ENCODE results near the gene MZT2A.
"Not testable (repeated sequence)": the region's sequence is repeated elsewhere in the genome, so short reads cannot be mapped to it uniquely, and the experiment has no call there.

DNA sequence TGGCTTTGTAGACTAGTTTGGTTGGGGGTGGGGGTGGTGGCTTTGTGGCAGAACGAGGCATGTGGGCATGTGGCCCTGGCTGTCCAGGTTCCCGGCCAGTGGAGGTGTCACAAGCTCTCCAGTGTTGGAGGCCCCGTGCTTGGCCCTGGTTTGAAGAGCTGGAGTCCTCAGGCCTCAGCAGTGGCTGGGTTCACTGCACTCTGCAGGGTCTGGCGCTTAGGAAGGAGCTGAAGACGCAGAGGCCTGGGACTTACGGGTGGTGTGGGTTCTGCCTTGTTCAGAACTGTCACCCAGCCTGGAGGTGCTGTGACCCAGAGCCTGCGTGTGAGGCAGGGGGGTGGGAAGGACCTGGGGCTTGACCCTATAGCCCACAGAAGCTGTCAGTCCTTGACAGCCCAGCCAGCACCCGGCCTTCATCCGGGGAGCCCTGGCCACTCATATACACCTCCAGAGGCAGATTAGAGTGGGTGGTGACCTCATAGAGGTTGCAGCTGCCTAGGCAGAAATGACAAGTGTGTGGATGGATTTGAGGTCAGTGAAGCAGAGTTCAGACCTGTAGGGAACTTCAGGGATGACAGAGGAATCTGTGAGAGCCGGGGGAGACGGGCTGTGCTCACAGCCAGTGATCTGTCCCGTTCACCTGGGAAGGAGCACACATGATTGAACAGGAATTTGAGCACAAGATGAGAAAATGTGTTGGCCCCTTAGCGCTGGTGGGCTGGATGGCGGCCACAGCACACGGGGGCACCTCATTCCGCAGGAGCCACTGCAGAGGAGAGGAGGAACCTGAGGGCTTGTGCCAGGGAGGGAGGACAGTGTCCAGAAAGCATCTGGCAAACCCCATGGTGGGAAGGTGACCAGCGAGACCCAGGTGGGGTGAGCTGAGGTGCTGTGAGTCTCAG is 20.0 kb upstream of the MZT2A start:
- TF ChIP-seq, protein P1, sequence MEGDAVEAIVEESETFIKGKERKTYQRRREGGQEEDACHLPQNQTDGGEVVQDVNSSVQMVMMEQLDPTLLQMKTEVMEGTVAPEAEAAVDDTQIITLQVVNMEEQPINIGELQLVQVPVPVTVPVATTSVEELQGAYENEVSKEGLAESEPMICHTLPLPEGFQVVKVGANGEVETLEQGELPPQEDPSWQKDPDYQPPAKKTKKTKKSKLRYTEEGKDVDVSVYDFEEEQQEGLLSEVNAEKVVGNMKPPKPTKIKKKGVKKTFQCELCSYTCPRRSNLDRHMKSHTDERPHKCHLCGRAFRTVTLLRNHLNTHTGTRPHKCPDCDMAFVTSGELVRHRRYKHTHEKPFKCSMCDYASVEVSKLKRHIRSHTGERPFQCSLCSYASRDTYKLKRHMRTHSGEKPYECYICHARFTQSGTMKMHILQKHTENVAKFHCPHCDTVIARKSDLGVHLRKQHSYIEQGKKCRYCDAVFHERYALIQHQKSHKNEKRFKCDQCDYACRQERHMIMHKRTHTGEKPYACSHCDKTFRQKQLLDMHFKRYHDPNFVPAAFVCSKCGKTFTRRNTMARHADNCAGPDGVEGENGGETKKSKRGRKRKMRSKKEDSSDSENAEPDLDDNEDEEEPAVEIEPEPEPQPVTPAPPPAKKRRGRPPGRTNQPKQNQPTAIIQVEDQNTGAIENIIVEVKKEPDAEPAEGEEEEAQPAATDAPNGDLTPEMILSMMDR (conservative IDR thresholded peaks at IDR 0.05; ENCODE audit: low read length), result 0 out of 2 replicates have a peak, but pooled peaks have one; percentile 7
- not testable (repeated sequence) for TF ChIP-seq EZH2phosphoT487 (IDR thresholded peaks at IDR 0.05; ENCODE audit: borderline replicate concordance, low read depth, low read length)

Data from OCI-LY7 (cell line).